ENCODE measurements around the gene KDM4F.

KDM4F gene

GRCh38 chr11:95059046-95059445 is 9.8 kb downstream of the KDM4F start:
- TF ChIP-seq CTCF (IDR thresholded peaks at IDR 0.05; ENCODE audit: low read depth, low read length, missing control alignments): no peak
- no peak overlapping the region for H3K4me3 ChIP-seq (ENCODE audit: low read depth, low read length)
- DNase-seq (ENCODE audit: low read depth): no peak
- in situ Hi-C loops (cut with HindIII; ENCODE audit: low sequenced_read_pairs): no loop called here

- DNase-seq (ENCODE audit: low read depth): no peak
- in situ Hi-C loops (cut with HindIII; ENCODE audit: low sequenced_read_pairs): no loop called here
- TF ChIP-seq CTCF (IDR thresholded peaks at IDR 0.05; ENCODE audit: low read depth, low read length, missing control alignments): no peak
- no peak overlapping the region for H3K4me3 ChIP-seq (ENCODE audit: low read depth, low read length)
Observed at GRCh38 chr11:95065336-95065735, 16.1 kb downstream of the KDM4F start.

- no peak for TF ChIP-seq CTCF (IDR thresholded peaks at IDR 0.05; ENCODE audit: low read depth, low read length, missing control alignments)
- H3K4me3 ChIP-seq (ENCODE audit: low read depth, low read length): peak within 1 kb of the TSS; percentile 86
- in situ Hi-C loops (cut with HindIII; ENCODE audit: low sequenced_read_pairs): no loop called here
- no peak for DNase-seq (ENCODE audit: low read depth)
Observed at GRCh38 chr11:95066716-95067038, 17.5 kb downstream of the KDM4F start, which contains the start of gene SRSF8. Gene SRSF8 (plus strand): TSS chr11:95066919. CDS start chr11:95067227, 308 bp downstream.

GRCh38 chr11:95067039-95067840 is 18.0 kb downstream of the KDM4F start:
- TF ChIP-seq CTCF (IDR thresholded peaks at IDR 0.05; ENCODE audit: low read depth, low read length, missing control alignments): peak; percentile 64
- in situ Hi-C loops (cut with HindIII; ENCODE audit: low sequenced_read_pairs): no loop called here
- H3K4me3 ChIP-seq (ENCODE audit: low read depth, low read length): peak overlapping the region; percentile 86
- peak; percentile 33 for DNase-seq (ENCODE audit: low read depth)

GRCh38 chr11:95067841-95068219 is 18.6 kb downstream of the KDM4F start:
- peak overlapping the region; percentile 86 for H3K4me3 ChIP-seq (ENCODE audit: low read depth, low read length)
- no peak for DNase-seq (ENCODE audit: low read depth)
- in situ Hi-C loops (cut with HindIII; ENCODE audit: low sequenced_read_pairs): no loop called here
- no peak for TF ChIP-seq CTCF (IDR thresholded peaks at IDR 0.05; ENCODE audit: low read depth, low read length, missing control alignments)

- no peak for TF ChIP-seq CTCF (IDR thresholded peaks at IDR 0.05; ENCODE audit: low read depth, low read length, missing control alignments)
- peak; percentile 88 for DNase-seq (ENCODE audit: low read depth)
- peak overlapping the region; percentile 86 for H3K4me3 ChIP-seq (ENCODE audit: low read depth, low read length)
- in situ Hi-C loops (cut with HindIII; ENCODE audit: low sequenced_read_pairs): no loop called here
Observed at GRCh38 chr11:95068549-95068948, 19.3 kb downstream of the KDM4F start.
